Brain microvascular endothelial cell (primary cell): ENCODE results near the gene CA4.
A peak's percentile ranks its signal among the peaks of the same experiment; 100 is the strongest.

Experiments used
- DNase-seq: peaks from one replicate; pipeline ENCODE4 v3.0.0-alpha.2; 2020
- H3K27ac ChIP-seq: fragments of 250-450 bp; sonication (Bioruptor Pico); 2 replicates; pipeline ENCODE4 v1.5.1; 2020; ENCODE audit warnings: mild to moderate bottlenecking, moderate library complexity
- H3K27me3 ChIP-seq: fragments of 250-450 bp; sonication (Bioruptor Pico); replicated peaks from 2 replicates; pipeline ENCODE4 v1.5.1; 2020; ENCODE audit warnings: mild to moderate bottlenecking
- H3K36me3 ChIP-seq: fragments of 250-450 bp; sonication (Bioruptor Pico); replicated peaks from 2 replicates; pipeline ENCODE4 v1.5.1; 2020; ENCODE audit warnings: mild to moderate bottlenecking
- H3K4me3 ChIP-seq: 2 replicates; pipeline ENCODE4 v1.5.1; 2011; ENCODE audit warnings: low read depth, mild to moderate bottlenecking, control low read depth, low read length, moderate library complexity
- in situ Hi-C: cut with HindIII; loops from 2 replicates; pipeline ENCODE4 v1.10.0; 2017; ENCODE audit warnings: low sequenced_read_pairs, low pct_ligation_motif_present
- TF ChIP-seq, protein P1 (sequence below): IDR thresholded peaks from 2 replicates; pipeline ENCODE4 v1.5.1; 2011; ENCODE audit warnings: low read depth, mild to moderate bottlenecking, moderate library complexity, low read length, control low read depth, inconsistent platforms; ENCODE audit errors: missing control alignments

The CA4 gene

DNA sequence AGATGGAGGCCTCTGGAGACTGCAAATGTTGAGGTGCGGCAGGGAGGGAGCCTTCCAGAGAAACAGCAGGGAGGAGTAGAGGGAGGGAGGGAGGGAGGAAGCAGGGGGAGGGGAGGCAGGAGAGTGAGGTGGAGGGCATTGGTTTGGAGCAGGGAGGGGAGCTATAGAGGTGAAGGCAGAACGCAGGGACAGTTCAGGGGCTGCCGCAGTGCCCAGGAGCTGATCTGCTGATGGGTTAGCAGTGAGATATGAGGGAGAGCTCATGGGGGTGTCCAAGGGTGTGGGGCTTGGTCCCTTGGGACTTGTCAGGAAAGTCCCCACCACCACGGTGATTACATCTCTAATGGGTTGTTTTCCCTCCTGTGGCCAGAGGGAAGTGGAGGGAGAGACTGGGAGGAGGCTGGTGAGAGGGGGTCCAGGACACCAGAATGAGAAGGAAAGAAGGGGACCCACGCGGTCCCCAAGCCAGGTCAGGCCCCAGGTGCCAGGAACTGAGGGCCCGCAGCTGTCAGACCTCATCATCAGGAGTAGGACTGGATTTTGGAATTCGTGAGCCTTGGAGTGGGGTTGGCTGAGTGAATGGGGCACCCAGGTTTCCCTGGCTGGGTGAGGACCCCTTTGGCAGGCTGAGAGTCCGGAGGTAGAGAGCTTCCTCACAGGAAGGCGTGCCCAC is 11.2 kb downstream of the CA4 start:
- no peaks in the 10 kb centered on the region for H3K36me3 ChIP-seq
- in situ Hi-C loops, result no loop called here
- DNase-seq, result no peak
- TF ChIP-seq, protein P1, sequence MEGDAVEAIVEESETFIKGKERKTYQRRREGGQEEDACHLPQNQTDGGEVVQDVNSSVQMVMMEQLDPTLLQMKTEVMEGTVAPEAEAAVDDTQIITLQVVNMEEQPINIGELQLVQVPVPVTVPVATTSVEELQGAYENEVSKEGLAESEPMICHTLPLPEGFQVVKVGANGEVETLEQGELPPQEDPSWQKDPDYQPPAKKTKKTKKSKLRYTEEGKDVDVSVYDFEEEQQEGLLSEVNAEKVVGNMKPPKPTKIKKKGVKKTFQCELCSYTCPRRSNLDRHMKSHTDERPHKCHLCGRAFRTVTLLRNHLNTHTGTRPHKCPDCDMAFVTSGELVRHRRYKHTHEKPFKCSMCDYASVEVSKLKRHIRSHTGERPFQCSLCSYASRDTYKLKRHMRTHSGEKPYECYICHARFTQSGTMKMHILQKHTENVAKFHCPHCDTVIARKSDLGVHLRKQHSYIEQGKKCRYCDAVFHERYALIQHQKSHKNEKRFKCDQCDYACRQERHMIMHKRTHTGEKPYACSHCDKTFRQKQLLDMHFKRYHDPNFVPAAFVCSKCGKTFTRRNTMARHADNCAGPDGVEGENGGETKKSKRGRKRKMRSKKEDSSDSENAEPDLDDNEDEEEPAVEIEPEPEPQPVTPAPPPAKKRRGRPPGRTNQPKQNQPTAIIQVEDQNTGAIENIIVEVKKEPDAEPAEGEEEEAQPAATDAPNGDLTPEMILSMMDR, result no peak
- no peak overlapping the region for H3K4me3 ChIP-seq
- H3K27ac ChIP-seq, result no peak overlapping the region
- H3K27me3 ChIP-seq, result no peaks in the 10 kb centered on the region

DNA sequence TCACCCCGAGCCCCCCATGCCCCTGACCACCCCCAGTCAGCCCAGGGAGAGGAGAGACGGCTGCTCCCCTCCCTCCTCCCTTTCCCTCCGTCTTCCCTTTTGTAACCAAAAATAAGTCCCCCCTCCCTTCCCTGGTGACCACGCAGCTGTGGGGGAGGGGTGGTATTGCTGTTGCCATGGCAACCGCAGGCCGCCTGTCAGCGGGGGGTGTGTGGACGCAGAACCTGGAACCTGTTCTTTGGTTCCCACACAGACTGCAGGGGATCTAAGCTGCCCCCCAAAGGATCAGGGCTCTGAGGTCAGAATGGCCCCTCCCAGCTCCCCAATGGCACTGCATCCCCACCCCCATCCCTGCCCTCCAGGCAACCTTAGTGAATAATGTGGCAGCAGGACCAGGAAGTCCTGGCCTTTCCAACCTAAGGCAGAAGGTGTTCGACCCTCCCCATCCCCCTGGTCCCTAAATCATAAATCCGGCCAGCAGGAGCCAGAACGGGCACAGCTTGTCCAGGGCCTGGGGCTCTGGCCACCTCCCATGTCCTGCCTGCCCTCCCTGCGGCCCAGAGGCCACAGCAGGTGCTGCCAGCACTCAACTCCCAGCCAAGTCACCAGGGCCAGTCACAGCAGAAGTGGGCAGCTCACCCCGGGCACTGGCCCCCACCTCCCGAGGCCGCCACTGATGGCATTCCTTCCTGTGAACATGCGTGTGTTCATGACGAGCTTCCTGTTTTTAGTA is 12.0 kb downstream of the CA4 start:
- Histone ChIP-seq H3K27me3 (no peaks in the 10 kb centered on the region), H3K27ac (no peak overlapping the region), H3K36me3 (no peaks in the 10 kb centered on the region), H3K4me3 (no peak overlapping the region)
- in situ Hi-C loops, result no loop called here
- TF ChIP-seq, protein P1, result no peak
- no peak for DNase-seq

DNA sequence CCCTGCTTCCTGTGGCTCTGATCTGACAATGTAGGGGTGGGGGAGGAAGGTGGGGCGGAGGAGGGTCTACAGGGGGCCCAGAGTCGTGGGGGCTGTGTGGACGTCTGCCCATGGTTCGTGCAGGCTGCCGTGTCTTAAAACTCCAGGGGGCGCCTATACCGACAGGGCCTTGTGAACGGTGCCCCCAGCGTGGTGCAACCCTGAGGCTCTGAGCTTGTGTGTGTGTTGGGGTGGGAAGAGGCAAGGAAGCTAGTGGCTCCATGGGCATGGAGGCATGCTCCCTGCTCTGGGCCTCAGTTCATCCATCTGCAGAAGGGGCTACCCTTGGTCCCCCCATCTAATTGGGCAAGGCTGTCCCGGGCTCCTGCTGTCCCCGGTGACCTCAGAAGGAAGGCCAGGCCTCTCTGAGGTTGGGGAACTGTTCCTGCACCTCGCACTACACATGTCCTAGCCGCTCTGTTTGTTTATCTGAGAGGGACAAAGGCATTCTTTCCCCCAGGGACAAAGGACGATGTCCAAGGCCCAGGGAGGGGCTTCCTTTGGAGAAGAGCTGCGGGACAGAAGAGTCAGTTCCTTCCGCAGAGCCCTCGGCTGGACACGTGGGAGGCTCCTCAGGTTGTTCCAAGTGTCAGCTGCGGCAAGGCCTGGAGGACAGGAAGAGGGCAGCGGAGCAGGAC is 13.5 kb downstream of the CA4 start:
- no peaks in the 10 kb centered on the region for H3K36me3 ChIP-seq
- DNase-seq, result no peak
- H3K4me3 ChIP-seq, result no peak overlapping the region
- in situ Hi-C loops, result no loop called here
- H3K27me3 ChIP-seq, result no peaks in the 10 kb centered on the region
- no peak overlapping the region for H3K27ac ChIP-seq
- TF ChIP-seq, protein P1, result peak; percentile 45

DNA sequence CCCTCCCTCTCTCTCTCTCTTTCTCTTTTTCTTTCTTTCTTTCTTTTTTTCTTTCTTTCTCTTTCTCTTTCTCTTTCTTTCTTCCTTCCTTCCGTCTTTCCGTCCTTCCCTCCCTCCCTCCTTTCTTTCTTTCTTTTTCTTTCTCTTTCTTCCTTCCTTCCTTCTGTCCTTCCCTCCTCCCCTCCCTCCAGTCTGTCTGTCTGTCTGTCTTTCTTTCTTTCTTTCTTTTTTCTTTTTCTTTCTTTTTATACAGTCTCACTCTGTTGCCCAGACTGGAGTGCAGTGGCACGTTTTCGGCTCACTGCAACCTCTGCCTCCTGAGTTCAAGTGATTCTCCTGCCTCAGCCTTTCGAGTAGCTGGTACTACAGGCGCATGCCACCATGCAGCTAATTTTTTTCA is 14.4 kb downstream of the CA4 start:
- Histone ChIP-seq H3K27ac (no peak overlapping the region), H3K36me3 (no peaks in the 10 kb centered on the region), H3K27me3 (no peaks in the 10 kb centered on the region), H3K4me3 (no peak overlapping the region)
- DNase-seq, result no peak
- TF ChIP-seq, protein P1, result no peak
- in situ Hi-C loops, result no loop called here

DNA sequence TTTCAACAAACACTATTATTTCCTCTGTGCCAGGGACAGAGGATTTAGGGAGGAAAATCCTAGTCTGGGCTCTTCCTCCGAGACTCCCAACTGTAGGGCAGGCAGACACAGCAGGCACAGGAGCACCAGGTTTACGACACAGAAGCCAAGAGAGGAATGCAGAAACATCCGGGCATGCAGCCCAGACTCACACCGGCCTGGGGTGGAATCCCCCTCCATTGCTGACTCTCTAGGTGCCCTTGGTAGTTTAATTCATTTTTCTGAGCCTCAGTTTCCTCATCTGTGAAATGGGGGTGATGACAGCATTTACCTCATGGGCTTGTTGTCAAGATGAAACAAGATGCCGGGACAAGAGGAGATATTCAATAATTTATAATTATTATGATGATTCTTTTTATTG is 14.9 kb downstream of the CA4 start:
- no peaks in the 10 kb centered on the region for H3K27me3 ChIP-seq
- no peaks in the 10 kb centered on the region for H3K36me3 ChIP-seq
- no peak overlapping the region for H3K27ac ChIP-seq
- in situ Hi-C loops, result no loop called here
- H3K4me3 ChIP-seq, result no peak overlapping the region
- TF ChIP-seq, protein P1, result no peak
- no peak for DNase-seq
